ENCODE results near the gene NEXN.

Gene NEXN

GRCh38 chr1:77984629-77985028 is 96.2 kb downstream of the NEXN start:
- Histone ChIP-seq H3K79me2 (ENCODE audit: low read length) (peaks cover 44% of the 10 kb centered on the region), H3K4me3 (ENCODE audit: low read length) (no peak overlapping the region), H3K9me3 (ENCODE audit: insufficient read depth, low read length) (no peaks in the 10 kb centered on the region), H4K20me1 (ENCODE audit: insufficient read depth, low read length) (peaks cover 11% of the 10 kb centered on the region; the same call in 1 of the 2 replicates), H2AFZ (ENCODE audit: low read depth, low read length) (no peak overlapping the region), H3K36me3 (replicated peaks; ENCODE audit: low read depth, low read length) (peaks cover 7% of the 10 kb centered on the region), H3K27me3 (ENCODE audit: low read depth, low read length) (no peaks in the 10 kb centered on the region), H3K27ac (ENCODE audit: low read length) (no peak overlapping the region), H3K4me2 (ENCODE audit: low read length) (no peak overlapping the region), H3K4me1 (ENCODE audit: low read length) (peaks cover 18% of the 10 kb centered on the region), H3K9ac (ENCODE audit: low read length) (no peak overlapping the region)
- TF ChIP-seq CTCF (IDR thresholded peaks at IDR 0.05; ENCODE audit: low read depth, low read length): no peak
- TF ChIP-seq EZH2phosphoT487 (IDR thresholded peaks at IDR 0.05; ENCODE audit: low read depth): no peak

GRCh38 chr1:77986810-77987209 is 98.4 kb downstream of the NEXN start:
- H3K9me3 ChIP-seq (ENCODE audit: insufficient read depth, low read length): no peaks in the 10 kb centered on the region
- peaks cover 28% of the 10 kb centered on the region for H3K4me1 ChIP-seq (ENCODE audit: low read length)
- no peak overlapping the region for H3K27ac ChIP-seq (ENCODE audit: low read length)
- H3K4me3 ChIP-seq (ENCODE audit: low read length): no peak overlapping the region
- H3K4me2 ChIP-seq (ENCODE audit: low read length): no peak overlapping the region
- TF ChIP-seq EZH2phosphoT487 (IDR thresholded peaks at IDR 0.05; ENCODE audit: low read depth) (no peak), CTCF (IDR thresholded peaks at IDR 0.05; ENCODE audit: low read depth, low read length) (no peak)
- H3K36me3 ChIP-seq (replicated peaks; ENCODE audit: low read depth, low read length): peaks cover 7% of the 10 kb centered on the region
- H4K20me1 ChIP-seq (ENCODE audit: insufficient read depth, low read length): peaks cover 18% of the 10 kb centered on the region
- no peak overlapping the region for H3K9ac ChIP-seq (ENCODE audit: low read length)
- no peak overlapping the region for H2AFZ ChIP-seq (ENCODE audit: low read depth, low read length)
- H3K79me2 ChIP-seq (ENCODE audit: low read length): peaks cover 39% of the 10 kb centered on the region
- no peaks in the 10 kb centered on the region for H3K27me3 ChIP-seq (ENCODE audit: low read depth, low read length)

GRCh38 chr1:77987919-77988318 is 99.5 kb downstream of the NEXN start:
- no peak overlapping the region for H3K9ac ChIP-seq (ENCODE audit: low read length)
- no peak for TF ChIP-seq EZH2phosphoT487 (IDR thresholded peaks at IDR 0.05; ENCODE audit: low read depth)
- no peak for TF ChIP-seq CTCF (IDR thresholded peaks at IDR 0.05; ENCODE audit: low read depth, low read length)
- H4K20me1 ChIP-seq (ENCODE audit: insufficient read depth, low read length): peaks cover 18% of the 10 kb centered on the region
- no peak overlapping the region for H2AFZ ChIP-seq (ENCODE audit: low read depth, low read length)
- no peaks in the 10 kb centered on the region for H3K9me3 ChIP-seq (ENCODE audit: insufficient read depth, low read length)
- H3K4me1 ChIP-seq (ENCODE audit: low read length): peaks cover 28% of the 10 kb centered on the region
- peaks cover 7% of the 10 kb centered on the region for H3K36me3 ChIP-seq (replicated peaks; ENCODE audit: low read depth, low read length)
- no peaks in the 10 kb centered on the region for H3K27me3 ChIP-seq (ENCODE audit: low read depth, low read length)
- H3K4me2 ChIP-seq (ENCODE audit: low read length): no peak overlapping the region
- H3K4me3 ChIP-seq (ENCODE audit: low read length): no peak overlapping the region
- peaks cover 36% of the 10 kb centered on the region for H3K79me2 ChIP-seq (ENCODE audit: low read length)
- H3K27ac ChIP-seq (ENCODE audit: low read length): no peak overlapping the region

GRCh38 chr1:77989744-77990143 is 101.3 kb downstream of the NEXN start:
- H3K27me3 ChIP-seq (ENCODE audit: low read depth, low read length): no peaks in the 10 kb centered on the region
- H3K79me2 ChIP-seq (ENCODE audit: low read length): peaks cover 34% of the 10 kb centered on the region
- peaks cover 18% of the 10 kb centered on the region for H4K20me1 ChIP-seq (ENCODE audit: insufficient read depth, low read length)
- no peak for TF ChIP-seq EZH2phosphoT487 (IDR thresholded peaks at IDR 0.05; ENCODE audit: low read depth)
- TF ChIP-seq CTCF (IDR thresholded peaks at IDR 0.05; ENCODE audit: low read depth, low read length): no peak
- no peak overlapping the region for H3K27ac ChIP-seq (ENCODE audit: low read length)
- H3K9me3 ChIP-seq (ENCODE audit: insufficient read depth, low read length): no peaks in the 10 kb centered on the region
- H3K4me3 ChIP-seq (ENCODE audit: low read length): no peak overlapping the region
- H3K36me3 ChIP-seq (replicated peaks; ENCODE audit: low read depth, low read length): peaks cover 3% of the 10 kb centered on the region
- H3K4me2 ChIP-seq (ENCODE audit: low read length): no peak overlapping the region
- H3K4me1 ChIP-seq (ENCODE audit: low read length): peaks cover 28% of the 10 kb centered on the region
- H3K9ac ChIP-seq (ENCODE audit: low read length): no peak overlapping the region
- no peak overlapping the region for H2AFZ ChIP-seq (ENCODE audit: low read depth, low read length)
